Karpas-422 (cell line): Measurements from ENCODE around the gene JDP2. TPM values are rescaled to one million over a fixed set of nuclear protein-coding genes. Genes with fewer than 3 reads are reported as not detected.

Experiments used
- DNase-seq: peaks from one replicate; pipeline ENCODE4 v3.0.0-alpha.2; 2015
- H2AFZ ChIP-seq: fragments of 200-600 bp; sonication (generic); 2 replicates; pipeline ENCODE4 v1.6.1; 2014; ENCODE audit warnings: antibody characterized with exemption, low read length, mixed read lengths
- H3K27ac ChIP-seq: fragments of 200-600 bp; sonication (generic); 2 replicates; pipeline ENCODE4 v1.5.1; 2014; ENCODE audit warnings: mild to moderate bottlenecking, low read length, moderate library complexity
- H3K27me3 ChIP-seq: fragments of 200-600 bp; sonication (generic); 2 replicates; pipeline ENCODE4 v1.6.1; 2014; ENCODE audit warnings: low read length, mixed read lengths
- H3K36me3 ChIP-seq: fragments of 200-600 bp; sonication (generic); 2 replicates; pipeline ENCODE4 v1.6.1; 2014; ENCODE audit warnings: low read length, mixed read lengths; ENCODE audit not compliant: insufficient read depth
- H3K4me1 ChIP-seq: fragments of 200-600 bp; sonication (generic); 2 replicates; pipeline ENCODE4 v1.6.1; 2014; ENCODE audit warnings: mild to moderate bottlenecking, low read length, mixed read lengths
- H3K4me2 ChIP-seq: fragments of 200-600 bp; sonication (generic); 2 replicates; pipeline ENCODE4 v1.6.1; 2014; ENCODE audit warnings: low read length, low read depth, mild to moderate bottlenecking; ENCODE audit not compliant: poor library complexity, severe bottlenecking
- H3K4me3 ChIP-seq: fragments of 200-600 bp; sonication (generic); 2 replicates; pipeline ENCODE4 v1.5.1; 2014; ENCODE audit warnings: mild to moderate bottlenecking, antibody characterized with exemption, low read length, mixed read lengths
- H3K79me2 ChIP-seq: fragments of 200-600 bp; sonication (generic); 2 replicates; pipeline ENCODE4 v1.6.1; 2014; ENCODE audit warnings: mild to moderate bottlenecking, low read length, mixed read lengths
- H3K9ac ChIP-seq: fragments of 200-600 bp; sonication (generic); 2 replicates; pipeline ENCODE4 v1.6.0; 2014; ENCODE audit warnings: low read length
- H3K9me2 ChIP-seq: fragments of 200-600 bp; sonication (generic), shearing (Covaris generic); replicated peaks from 2 replicates; pipeline ENCODE4 v1.6.0; 2014; ENCODE audit warnings: mild to moderate bottlenecking, low read length, moderate library complexity; ENCODE audit not compliant: insufficient read depth
- H3K9me3 ChIP-seq: fragments of 300-700, 200-600 bp; sonication (generic); 2 replicates; pipeline ENCODE4 v1.6.1; 2014; ENCODE audit warnings: low read length, mixed read lengths
- H4K20me1 ChIP-seq: fragments of 200-600 bp; sonication (generic); 2 replicates; pipeline ENCODE4 v1.6.1; 2014; ENCODE audit warnings: mild to moderate bottlenecking, antibody characterized with exemption, low read length, low read depth; ENCODE audit not compliant: insufficient read depth
- total RNA-seq: library from RNA; depleted of rRNA; stranded (reverse); fragments of >200 nt; shearing (Covaris generic); gene quantifications from 2 replicates; pipeline ENCODE4 v1.2.3, GENCODE V29; 2014; ENCODE audit warnings: low replicate concordance

The JDP2 gene
- total RNA-seq, 1 experiment from 2014 or later: 8.4 TPM

DNA sequence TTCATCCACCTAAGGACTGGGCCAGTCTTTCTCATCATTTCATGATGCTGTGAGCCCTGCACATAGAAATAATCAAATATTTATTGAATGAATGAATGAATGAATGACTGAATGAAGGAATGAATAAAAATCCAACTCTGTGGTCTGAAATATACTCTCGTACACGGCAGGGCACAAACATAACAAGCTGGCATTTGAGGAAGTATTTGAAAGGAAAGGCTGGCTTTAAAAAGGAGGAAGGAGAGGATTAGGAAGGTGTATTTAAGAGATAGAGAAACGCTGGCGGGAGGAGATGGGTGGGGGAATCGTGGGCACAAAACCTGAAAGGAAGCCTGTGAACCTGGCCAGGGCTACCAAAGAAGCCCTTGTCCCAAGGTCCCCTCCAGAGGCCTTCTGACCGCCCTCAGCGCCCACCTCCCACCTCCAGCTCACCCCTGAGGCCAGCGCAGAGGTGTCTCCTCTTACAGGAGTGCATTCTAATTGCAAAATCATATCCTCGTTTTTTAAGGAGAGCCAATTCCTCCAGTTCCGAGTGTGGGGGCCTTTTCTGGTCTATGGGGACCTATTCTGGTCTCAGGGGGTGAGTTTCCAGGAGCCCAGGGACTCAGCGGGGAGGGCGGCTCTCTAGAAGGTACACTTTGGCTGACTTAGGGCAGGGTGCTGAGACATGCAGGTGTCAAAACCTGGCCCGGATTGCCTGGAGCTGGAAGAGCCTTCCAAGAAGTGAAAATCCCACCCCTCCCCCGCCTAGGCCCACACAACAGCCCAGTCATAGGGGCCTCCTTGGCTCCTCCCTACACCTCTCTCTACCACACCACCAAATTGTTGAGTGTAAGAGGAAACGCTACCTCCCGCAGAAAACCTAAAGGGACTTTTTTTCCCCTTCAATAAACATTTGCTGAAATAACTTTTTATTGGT lies 8.7 kb upstream of the JDP2 start:
- no peak for DNase-seq
- Histone ChIP-seq H3K4me2 (no peak overlapping the region), H3K9me3 (no peaks in the 10 kb centered on the region), H3K36me3 (no peaks in the 10 kb centered on the region), H3K9me2 (no peaks in the 10 kb centered on the region), H3K4me3 (no peak overlapping the region), H3K9ac (no peak overlapping the region), H3K79me2 (no peaks in the 10 kb centered on the region), H3K27ac (no peak overlapping the region), H2AFZ (no peak overlapping the region), H4K20me1 (no peaks in the 10 kb centered on the region), H3K27me3 (no peaks in the 10 kb centered on the region), H3K4me1 (no peaks in the 10 kb centered on the region)

GRCh38 chr14:75422169-75422568 lies 5.7 kb upstream of the JDP2 start:
- no peak overlapping the region for H3K27ac ChIP-seq
- H3K9me3 ChIP-seq: no peaks in the 10 kb centered on the region
- no peak overlapping the region for H3K4me2 ChIP-seq
- H3K27me3 ChIP-seq: no peaks in the 10 kb centered on the region; the same call in 1 of the 2 replicates
- H3K4me1 ChIP-seq: peaks cover 10% of the 10 kb centered on the region
- no peak for DNase-seq
- H3K4me3 ChIP-seq: no peak overlapping the region
- no peaks in the 10 kb centered on the region for H3K79me2 ChIP-seq
- H3K9ac ChIP-seq: no peak overlapping the region
- no peak overlapping the region for H2AFZ ChIP-seq
- no peaks in the 10 kb centered on the region for H3K9me2 ChIP-seq
- H4K20me1 ChIP-seq: no peaks in the 10 kb centered on the region
- H3K36me3 ChIP-seq: no peaks in the 10 kb centered on the region

- H2AFZ ChIP-seq: no peak overlapping the region
- no peak for DNase-seq
- H3K4me3 ChIP-seq: no peak overlapping the region
- H3K4me1 ChIP-seq: peaks cover 22% of the 10 kb centered on the region
- H3K9me3 ChIP-seq: no peaks in the 10 kb centered on the region
- no peaks in the 10 kb centered on the region; the same call in 1 of the 2 replicates for H3K27me3 ChIP-seq
- no peaks in the 10 kb centered on the region for H3K79me2 ChIP-seq
- H3K4me2 ChIP-seq: no peak overlapping the region
- H3K36me3 ChIP-seq: no peaks in the 10 kb centered on the region
- H3K9me2 ChIP-seq: no peaks in the 10 kb centered on the region
- no peak overlapping the region for H3K9ac ChIP-seq
- peaks cover 7% of the 10 kb centered on the region; the same call in 1 of the 2 replicates for H4K20me1 ChIP-seq
- no peak overlapping the region for H3K27ac ChIP-seq
These were observed 3.3 kb upstream of the JDP2 start for GRCh38 chr14:75424496-75424895.

- Histone ChIP-seq H3K27ac (no peak overlapping the region), H3K9me2 (no peaks in the 10 kb centered on the region), H3K9me3 (no peaks in the 10 kb centered on the region), H4K20me1 (peaks cover 7% of the 10 kb centered on the region; the same call in 1 of the 2 replicates), H3K79me2 (no peaks in the 10 kb centered on the region), H3K27me3 (no peaks in the 10 kb centered on the region; the same call in 1 of the 2 replicates), H3K36me3 (no peaks in the 10 kb centered on the region), H3K4me1 (peaks cover 22% of the 10 kb centered on the region), H3K4me3 (no peak overlapping the region), H3K4me2 (no peak overlapping the region), H2AFZ (no peak overlapping the region), H3K9ac (no peak overlapping the region)
- DNase-seq: no peak
These were observed 2.4 kb upstream of the JDP2 start for GRCh38 chr14:75425446-75425845.

DNA sequence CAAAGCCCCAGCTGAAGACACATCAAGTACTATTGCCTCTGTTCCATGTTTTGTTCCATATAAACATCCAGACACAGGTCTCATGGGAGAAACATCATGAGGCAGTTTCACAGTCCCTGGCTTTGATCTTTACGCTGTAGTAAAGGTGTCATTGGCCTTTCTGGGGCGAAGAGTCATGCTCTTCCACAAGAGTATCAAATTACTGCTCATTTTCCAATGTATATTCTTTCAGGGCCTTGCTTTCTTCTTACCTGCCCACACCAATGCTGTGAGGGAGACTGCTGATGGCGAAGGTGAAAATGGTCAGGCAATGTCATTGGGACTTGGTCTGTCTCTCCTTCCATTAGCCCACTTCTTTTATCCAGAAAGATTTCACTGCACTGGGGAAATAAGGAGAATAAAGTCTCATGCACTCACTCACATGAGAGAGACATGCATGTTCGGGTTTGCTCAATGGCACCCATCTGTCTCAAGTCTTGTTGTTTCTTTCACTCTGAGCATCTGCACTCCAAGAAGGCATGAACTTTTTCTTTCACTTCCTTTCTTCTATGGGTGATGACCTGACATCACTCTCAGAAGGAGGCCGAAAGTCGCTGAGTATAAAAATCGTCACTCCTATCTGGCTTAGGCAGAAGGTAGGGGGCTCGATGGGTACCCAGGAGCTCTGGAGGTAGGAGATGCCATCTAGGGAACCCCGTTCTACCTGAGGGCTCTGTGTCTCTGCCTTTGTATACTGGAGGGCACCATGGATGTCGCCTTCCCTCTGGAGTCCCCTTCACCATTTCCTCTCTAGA lies 1.3 kb upstream of the JDP2 start:
- Histone ChIP-seq H3K9me3 (no peaks in the 10 kb centered on the region), H3K27me3 (no peaks in the 10 kb centered on the region; the same call in 1 of the 2 replicates), H3K36me3 (no peaks in the 10 kb centered on the region), H3K27ac (no peak overlapping the region), H3K4me1 (peaks cover 22% of the 10 kb centered on the region), H3K4me2 (peak overlapping the region; percentile 67), H4K20me1 (peaks cover 7% of the 10 kb centered on the region; the same call in 1 of the 2 replicates), H3K9me2 (no peaks in the 10 kb centered on the region), H2AFZ (peak overlapping the region; percentile 4; the same call in 1 of the 2 replicates), H3K4me3 (peak overlapping the region; percentile 59; the same call in 1 of the 2 replicates), H3K79me2 (no peaks in the 10 kb centered on the region), H3K9ac (peak overlapping the region; percentile 44; the same call in 1 of the 2 replicates)
- peak; percentile 77 for DNase-seq

GRCh38 chr14:75427126-75427481 lies 718 bp upstream of the JDP2 start:
- Histone ChIP-seq H3K27ac (no peak overlapping the region), H4K20me1 (peaks cover 7% of the 10 kb centered on the region; the same call in 1 of the 2 replicates), H3K9ac (peak overlapping the region; percentile 44; the same call in 1 of the 2 replicates), H3K4me3 (peak overlapping the region; percentile 59), H3K79me2 (no peaks in the 10 kb centered on the region), H2AFZ (peak overlapping the region; percentile 4; the same call in 1 of the 2 replicates), H3K4me1 (peaks cover 22% of the 10 kb centered on the region), H3K27me3 (no peaks in the 10 kb centered on the region; the same call in 1 of the 2 replicates), H3K36me3 (no peaks in the 10 kb centered on the region), H3K4me2 (peak overlapping the region; percentile 67), H3K9me3 (no peaks in the 10 kb centered on the region), H3K9me2 (no peaks in the 10 kb centered on the region)
- no peak for DNase-seq

DNA sequence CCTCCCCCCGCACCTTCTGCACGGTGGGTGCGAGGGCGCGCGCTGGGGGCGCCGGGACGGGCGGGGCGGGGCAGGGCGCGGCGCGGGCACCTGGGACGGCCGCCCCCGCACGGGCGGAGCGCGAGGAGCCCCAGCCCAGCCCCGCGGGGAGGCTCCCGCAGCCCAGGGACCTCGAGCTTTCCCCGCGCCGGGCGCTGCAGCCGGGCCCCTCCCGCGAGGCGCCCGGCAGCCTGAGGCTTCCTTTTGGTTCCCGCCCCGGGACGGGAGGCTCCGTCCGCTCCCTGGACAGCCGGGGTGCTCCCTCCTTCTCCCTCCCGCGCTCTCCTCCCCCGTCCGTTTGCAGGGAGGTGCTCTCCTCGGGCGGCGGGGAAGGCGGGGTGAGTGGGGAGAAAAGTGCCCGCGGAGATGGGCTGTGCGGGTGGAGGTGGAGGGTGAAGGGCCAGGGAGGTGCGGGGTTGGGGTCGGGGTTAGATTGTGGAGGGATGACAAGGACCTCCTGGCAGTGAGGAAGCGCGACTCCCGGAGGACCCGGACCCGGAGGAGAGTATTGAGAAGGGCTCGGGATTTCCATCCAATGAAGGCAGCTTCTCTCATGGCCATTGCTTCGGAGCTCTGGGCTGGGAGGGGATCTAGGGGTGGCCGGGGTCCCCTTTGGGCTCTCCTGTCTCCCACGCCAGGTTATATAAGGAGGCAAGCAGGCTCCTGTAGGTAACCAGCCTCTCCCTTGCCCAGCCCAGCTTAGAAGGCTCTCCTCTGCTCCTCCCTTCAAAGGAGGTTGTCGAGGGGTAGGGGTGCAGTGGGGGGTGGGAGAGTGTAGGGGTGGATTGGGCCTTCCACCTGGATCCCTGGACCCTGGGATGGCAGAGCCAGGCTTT lies 645 bp downstream of the JDP2 start:
- peaks cover 22% of the 10 kb centered on the region for H3K4me1 ChIP-seq
- H3K27me3 ChIP-seq: no peaks in the 10 kb centered on the region; the same call in 1 of the 2 replicates
- H3K4me2 ChIP-seq: peak overlapping the region; percentile 53
- no peaks in the 10 kb centered on the region for H3K36me3 ChIP-seq
- peaks cover 7% of the 10 kb centered on the region; the same call in 1 of the 2 replicates for H4K20me1 ChIP-seq
- H3K9me3 ChIP-seq: no peaks in the 10 kb centered on the region
- no peak overlapping the region for H3K27ac ChIP-seq
- no peaks in the 10 kb centered on the region for H3K79me2 ChIP-seq
- peak overlapping the region; percentile 16; the same call in 1 of the 2 replicates for H3K9ac ChIP-seq
- H2AFZ ChIP-seq: no peak overlapping the region
- peak overlapping the region; percentile 49; the same call in 1 of the 2 replicates for H3K4me3 ChIP-seq
- no peaks in the 10 kb centered on the region for H3K9me2 ChIP-seq
- no peak for DNase-seq
